Activated CD4-positive, alpha-beta T cell treated with anti-CD3 and anti-CD28 coated beads, Interleukin-2, amount 10 ng/mL, durations not matched to agents 7 days and 5 days (primary cell): ENCODE results near the gene ZNF580. TPM values are rescaled to one million over a fixed set of nuclear protein-coding genes. Genes with fewer than 3 reads are reported as not detected.

Source experiments
- CTCF ChIA-PET: fragments of 350-600 bp; sonication (Branson Sonifier 250); formaldehyde crosslinking; loops from one replicate; lab custom pipeline; 2021; ENCODE audit warnings: antibody characterized with exemption; lab: Charles Lee
- POLR2A ChIA-PET: fragments of 350-600 bp; sonication (Branson Sonifier 250); formaldehyde crosslinking; loops from one replicate; lab custom pipeline; 2021; ENCODE audit warnings: antibody characterized with exemption; lab: Charles Lee
- DNase-seq: peaks from one replicate; pipeline ENCODE4 v3.0.0-alpha.2; 2020
- H3K27ac Mint-ChIP-seq: one replicate; pipeline ENCODE4 v1.8.0; 2021; ENCODE audit warnings: mild to moderate bottlenecking, moderate library complexity, mixed read lengths
- H3K27me3 Mint-ChIP-seq: one replicate; pipeline ENCODE4 v1.8.0; 2021; ENCODE audit warnings: mixed read lengths
- H3K36me3 Mint-ChIP-seq: one replicate; pipeline ENCODE4 v1.8.0; 2021; ENCODE audit warnings: low read depth, mixed read lengths
- H3K4me1 Mint-ChIP-seq: one replicate; pipeline ENCODE4 v1.8.0; 2021; ENCODE audit warnings: mixed read lengths
- H3K4me3 Mint-ChIP-seq: one replicate; pipeline ENCODE4 v1.8.0; 2021; ENCODE audit warnings: mild to moderate bottlenecking, moderate library complexity, mixed read lengths
- H3K9me3 Mint-ChIP-seq: one replicate; pipeline ENCODE4 v1.8.0; 2021; ENCODE audit warnings: mixed read lengths
- total RNA-seq, 2 experiments: library from RNA; stranded (reverse); gene quantifications; one replicate each; pipeline ENCODE4 v1.2.3, GENCODE V29; 2021

ZNF580 gene
- total RNA-seq, 2 experiments from 2014 or later, result 44.6 to 45.9 TPM

- no peak for DNase-seq
- H3K27me3 Mint-ChIP-seq, result no peaks in the 10 kb centered on the region
- H3K27ac Mint-ChIP-seq, result peak overlapping the region; percentile 100
- ChIA-PET CTCF (interaction anchor here (1.0 to 3.0 kb wide), 5 partner anchors 7 to 19 kb away, joined by 3 to 17 read pairs (median 5); partner anchors contain the start of gene ZNF784), POLR2A (no interaction called here)
- peaks cover 65% of the 10 kb centered on the region for H3K4me1 Mint-ChIP-seq
- peaks cover 33% of the 10 kb centered on the region for H3K36me3 Mint-ChIP-seq
- peak overlapping the region; percentile 99 for H3K4me3 Mint-ChIP-seq
- peaks cover 3% of the 10 kb centered on the region for H3K9me3 Mint-ChIP-seq
Observed at GRCh38 chr19:55635334-55635717, 5.5 kb upstream of the ZNF580 start.

GRCh38 chr19:55635856-55636440 is 4.9 kb upstream of the ZNF580 start:
- Mint-ChIP-seq H3K27ac (peak overlapping the region; percentile 100), H3K36me3 (peaks cover 33% of the 10 kb centered on the region), H3K9me3 (peaks cover 3% of the 10 kb centered on the region), H3K4me3 (peak overlapping the region; percentile 99), H3K4me1 (peaks cover 68% of the 10 kb centered on the region), H3K27me3 (no peaks in the 10 kb centered on the region)
- ChIA-PET CTCF (interaction anchor here (1.6 to 2.9 kb wide), 2 partner anchors 11 to 18 kb away, joined by 4 to 16 read pairs; no protein-coding TSS in a partner anchor), POLR2A (no interaction called here)
- no peak for DNase-seq

- peak overlapping the region; percentile 100 for H3K27ac Mint-ChIP-seq
- peaks cover 3% of the 10 kb centered on the region for H3K9me3 Mint-ChIP-seq
- CTCF ChIA-PET, result interaction anchor here (1.3 to 2.9 kb wide), 5 partner anchors 10 to 133 kb away, joined by 3 to 16 read pairs (median 4); partner anchors contain the start of gene ZNF865
- H3K4me1 Mint-ChIP-seq, result peaks cover 67% of the 10 kb centered on the region
- H3K27me3 Mint-ChIP-seq, result no peaks in the 10 kb centered on the region
- no peak for DNase-seq
- POLR2A ChIA-PET, result no interaction called here
- no peak overlapping the region for H3K4me3 Mint-ChIP-seq
- peaks cover 38% of the 10 kb centered on the region for H3K36me3 Mint-ChIP-seq
Observed at GRCh38 chr19:55636723-55637122, 4.1 kb upstream of the ZNF580 start.

GRCh38 chr19:55637534-55637933 is 3.3 kb upstream of the ZNF580 start:
- Mint-ChIP-seq H3K4me3 (no peak overlapping the region), H3K27ac (no peak overlapping the region), H3K4me1 (peaks cover 64% of the 10 kb centered on the region), H3K9me3 (peaks cover 3% of the 10 kb centered on the region), H3K27me3 (no peaks in the 10 kb centered on the region), H3K36me3 (peaks cover 40% of the 10 kb centered on the region)
- DNase-seq, result no peak
- POLR2A ChIA-PET, result no interaction called here
- CTCF ChIA-PET, result interaction anchor here (1.3 to 2.9 kb wide), 6 partner anchors 10 to 133 kb away, joined by 3 to 16 read pairs (median 5); partner anchors contain the start of genes ZNF784 and ZNF865

GRCh38 chr19:55638864-55639359 is 1.9 kb upstream of the ZNF580 start:
- H3K27ac Mint-ChIP-seq, result peak overlapping the region; percentile 78

GRCh38 chr19:55640043-55640576 is 692 bp upstream of the ZNF580 start:
- CTCF ChIA-PET, result interaction anchor here (0.8 to 2.1 kb wide), 13 partner anchors 9 to 136 kb away, joined by 3 to 10 read pairs (median 5); partner anchors contain the start of genes U2AF2, ZNF784 and ZNF865
- Mint-ChIP-seq H3K9me3 (peaks cover 3% of the 10 kb centered on the region), H3K27me3 (no peaks in the 10 kb centered on the region), H3K36me3 (peaks cover 42% of the 10 kb centered on the region), H3K27ac (peak overlapping the region; percentile 86), H3K4me1 (peaks cover 67% of the 10 kb centered on the region), H3K4me3 (peak overlapping the region; percentile 72)
- peak; percentile 73 for DNase-seq
- POLR2A ChIA-PET, result no interaction called here

More at GRCh38 chr19:55638864-55639359, 1.9 kb upstream of the ZNF580 start:
- H3K4me1 Mint-ChIP-seq, result peaks cover 67% of the 10 kb centered on the region
- no peak overlapping the region for H3K4me3 Mint-ChIP-seq
- peaks cover 3% of the 10 kb centered on the region for H3K9me3 Mint-ChIP-seq
- CTCF ChIA-PET, result interaction anchor here (0.6 to 2.7 kb wide), 10 partner anchors 8 to 170 kb away, joined by 3 to 10 read pairs (median 6); partner anchors contain the start of genes U2AF2 and ZNF784
- POLR2A ChIA-PET, result interaction anchor here (0.7 kb wide), 1 partner anchor 486 kb away, joined by 4 read pairs; no protein-coding TSS in a partner anchor
- DNase-seq, result peak; percentile 70
- no peaks in the 10 kb centered on the region for H3K27me3 Mint-ChIP-seq
- H3K36me3 Mint-ChIP-seq, result peaks cover 46% of the 10 kb centered on the region

GRCh38 chr19:55641426-55642152 is 787 bp downstream of the ZNF580 start:
- CTCF ChIA-PET, result interaction anchor here (1.0 to 2.1 kb wide), 6 partner anchors 9 to 16 kb away, joined by 3 to 17 read pairs (median 9); partner anchors contain the start of genes U2AF2 and ZNF784
- no peaks in the 10 kb centered on the region for H3K27me3 Mint-ChIP-seq
- peak overlapping the region; percentile 95 for H3K27ac Mint-ChIP-seq
- POLR2A ChIA-PET, result no interaction called here
- peaks cover 59% of the 10 kb centered on the region for H3K4me1 Mint-ChIP-seq
- H3K9me3 Mint-ChIP-seq, result peaks cover 3% of the 10 kb centered on the region
- H3K36me3 Mint-ChIP-seq, result peaks cover 33% of the 10 kb centered on the region
- H3K4me3 Mint-ChIP-seq, result peak overlapping the region; percentile 93
- DNase-seq, result peak; percentile 27

GRCh38 chr19:55642153-55643002 is 1.6 kb downstream of the ZNF580 start:
- H3K27me3 Mint-ChIP-seq, result no peaks in the 10 kb centered on the region
- H3K27ac Mint-ChIP-seq, result peak overlapping the region; percentile 98
- CTCF ChIA-PET, result interaction anchor here (0.8 to 2.1 kb wide), 7 partner anchors 8 to 138 kb away, joined by 3 to 17 read pairs (median 8); partner anchors contain the start of genes U2AF2 and ZNF784
- POLR2A ChIA-PET, result no interaction called here
- DNase-seq, result no peak
- H3K9me3 Mint-ChIP-seq, result peaks cover 3% of the 10 kb centered on the region
- peaks cover 59% of the 10 kb centered on the region for H3K4me1 Mint-ChIP-seq
- peak overlapping the region; percentile 93 for H3K4me3 Mint-ChIP-seq
- peaks cover 37% of the 10 kb centered on the region for H3K36me3 Mint-ChIP-seq

GRCh38 chr19:55643003-55643886 is 2.4 kb downstream of the ZNF580 start, which contains the start of gene ZNF581:
ZNF581 (plus strand) TSS chr19:55643649; CDS start chr19:55644572, 923 bp downstream.
- ChIA-PET CTCF (interaction anchor here (0.8 to 2.1 kb wide), 6 partner anchors 8 to 139 kb away, joined by 3 to 17 read pairs (median 9); partner anchors contain the start of genes U2AF2 and ZNF784), POLR2A (no interaction called here)
- peak within 1 kb of the TSS; percentile 93 for H3K4me3 Mint-ChIP-seq
- DNase-seq, result peak; percentile 78
- peaks cover 3% of the 10 kb centered on the region for H3K9me3 Mint-ChIP-seq
- H3K27me3 Mint-ChIP-seq, result no peaks in the 10 kb centered on the region
- peak within 1 kb of the TSS; percentile 98 for H3K27ac Mint-ChIP-seq
- peaks cover 55% of the 10 kb centered on the region for H3K4me1 Mint-ChIP-seq
- peaks cover 32% of the 10 kb centered on the region for H3K36me3 Mint-ChIP-seq

GRCh38 chr19:55643887-55644176 is 3.0 kb downstream of the ZNF580 start:
- no peak for DNase-seq
- Mint-ChIP-seq H3K4me3 (peak overlapping the region; percentile 93), H3K36me3 (peaks cover 28% of the 10 kb centered on the region), H3K9me3 (peaks cover 3% of the 10 kb centered on the region), H3K27me3 (no peaks in the 10 kb centered on the region), H3K4me1 (peaks cover 56% of the 10 kb centered on the region), H3K27ac (peak overlapping the region; percentile 98)
- CTCF ChIA-PET, result interaction anchor here (2.1 kb wide), 1 partner anchor 11 kb away, joined by 17 read pairs; the partner anchor contains the start of gene U2AF2
- POLR2A ChIA-PET, result no interaction called here
